Breast epithelium (tissue), 4 donors: ENCODE measurements around the gene MAP3K2. TPM values are rescaled to one million over a fixed set of nuclear protein-coding genes. Genes with fewer than 3 reads are reported as not detected.

Experiments
- DNase-seq, 2 donors: peaks; one replicate each; pipeline ENCODE4 v3.0.0-alpha.2; 2019; ENCODE audit warnings: low spot score in 2 of 2
- H3K27ac ChIP-seq, 2 donors: fragments of 200-600 bp; sonication (generic) in 1 of 2; one replicate each; pipeline ENCODE4 v1.5.1; 2016 to 2019; ENCODE audit warnings: mild to moderate bottlenecking in 1 of 2
- H3K27me3 ChIP-seq, 2 donors: fragments of 200-600 bp; sonication (generic) in 1 of 2; one replicate each; pipeline versions ENCODE4 v1.5.1 to v1.6.0; 2017 to 2019; ENCODE audit warnings: control low read depth in 1 of 2, mild to moderate bottlenecking in 1 of 2
- H3K36me3 ChIP-seq: fragments of 200-600 bp; one replicate; pipeline ENCODE4 v1.5.1; 2019
- H3K4me1 ChIP-seq, 2 donors: fragments of 200-600 bp; sonication (generic); one replicate each; pipeline ENCODE4 v1.5.1; 2016 to 2019; ENCODE audit warnings: control low read depth in 1 of 2
- H3K4me3 ChIP-seq, 3 donors: fragments of 200-600 bp; sonication (generic); 1 replicate in 2 of 3; 2 replicates in 1 of 3; pipeline ENCODE4 v1.5.1; 2016 to 2019; ENCODE audit warnings: mild to moderate bottlenecking in 3 of 3, moderate library complexity in 2 of 3
- H3K9me3 ChIP-seq, 2 donors: fragments of 200-600 bp; sonication (generic) in 1 of 2; one replicate each; pipeline ENCODE4 v1.5.1; 2016 to 2019; ENCODE audit warnings: control low read depth in 1 of 2
- POLR2A ChIP-seq: fragments of 450-650 bp; IDR thresholded peaks from one replicate; pipeline ENCODE4 v1.6.1; 2016; ENCODE audit warnings: antibody characterized with exemption, mild to moderate bottlenecking, moderate library complexity
- POLR2AphosphoS5 ChIP-seq, 3 donors: sonication (generic); formaldehyde crosslinking; IDR thresholded peaks; one replicate each; pipeline ENCODE4 v1.6.1; 2017; ENCODE audit warnings: antibody characterized with exemption in 3 of 3
- intact Hi-C: fragments of 100-400 bp; cut with DNase I; formaldehyde crosslinking; loops from one replicate; pipeline ENCODE4 v1.15.1; 2023; ENCODE audit warnings: low total_unique reads
- total RNA-seq, 3 donors: library from RNA; depleted of rRNA; stranded (reverse); fragments of >200 nt; gene quantifications; one replicate each; pipeline ENCODE4 v1.1.0, GENCODE V29; 2016
- TF ChIP-seq, protein P1 (sequence below), 3 donors: fragments of 450-650 bp; IDR thresholded peaks; one replicate each; pipeline ENCODE4 v1.5.1; 2016 to 2017; ENCODE audit warnings: antibody characterized with exemption in 3 of 3, mild to moderate bottlenecking in 3 of 3, moderate library complexity in 3 of 3

Gene MAP3K2
- total RNA-seq, 3 donors from 2014 or later, result 55.7 to 62.2 (median 58.4) TPM

DNA sequence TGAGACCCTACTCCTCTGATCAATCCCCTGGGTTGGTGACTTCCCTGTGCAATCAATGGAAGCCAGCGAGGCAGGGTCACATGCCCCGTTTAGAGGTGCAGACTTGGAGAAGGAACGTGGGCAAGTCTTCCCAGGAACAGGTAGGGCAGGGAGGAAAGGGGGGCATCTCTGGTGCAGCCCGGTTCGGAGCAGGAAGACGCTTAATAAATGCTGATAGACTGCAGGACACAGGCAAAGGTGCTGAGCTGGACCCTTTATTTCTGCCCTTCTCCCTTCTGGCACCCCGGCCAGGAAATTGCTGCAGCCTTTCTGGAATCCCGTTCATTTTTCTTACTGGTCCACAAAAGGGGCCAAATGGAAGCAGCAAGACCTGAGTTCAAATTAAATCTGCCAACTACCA lies 29.6 kb upstream of the MAP3K2 start:
- intact Hi-C loops, result no loop called here
- Histone ChIP-seq H3K27ac (no peak overlapping the region), H3K4me3 (no peak overlapping the region), H3K27me3 (peaks cover 4 to 6% of the 10 kb centered on the region in 2 donors), H3K9me3 (no peaks in the 10 kb centered on the region), H3K36me3 (no peaks in the 10 kb centered on the region), H3K4me1 (peaks cover 0 to 5% of the 10 kb centered on the region in 2 donors)
- TF ChIP-seq, protein P1, sequence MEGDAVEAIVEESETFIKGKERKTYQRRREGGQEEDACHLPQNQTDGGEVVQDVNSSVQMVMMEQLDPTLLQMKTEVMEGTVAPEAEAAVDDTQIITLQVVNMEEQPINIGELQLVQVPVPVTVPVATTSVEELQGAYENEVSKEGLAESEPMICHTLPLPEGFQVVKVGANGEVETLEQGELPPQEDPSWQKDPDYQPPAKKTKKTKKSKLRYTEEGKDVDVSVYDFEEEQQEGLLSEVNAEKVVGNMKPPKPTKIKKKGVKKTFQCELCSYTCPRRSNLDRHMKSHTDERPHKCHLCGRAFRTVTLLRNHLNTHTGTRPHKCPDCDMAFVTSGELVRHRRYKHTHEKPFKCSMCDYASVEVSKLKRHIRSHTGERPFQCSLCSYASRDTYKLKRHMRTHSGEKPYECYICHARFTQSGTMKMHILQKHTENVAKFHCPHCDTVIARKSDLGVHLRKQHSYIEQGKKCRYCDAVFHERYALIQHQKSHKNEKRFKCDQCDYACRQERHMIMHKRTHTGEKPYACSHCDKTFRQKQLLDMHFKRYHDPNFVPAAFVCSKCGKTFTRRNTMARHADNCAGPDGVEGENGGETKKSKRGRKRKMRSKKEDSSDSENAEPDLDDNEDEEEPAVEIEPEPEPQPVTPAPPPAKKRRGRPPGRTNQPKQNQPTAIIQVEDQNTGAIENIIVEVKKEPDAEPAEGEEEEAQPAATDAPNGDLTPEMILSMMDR (IDR thresholded peaks at IDR 0.05), result no peak
- TF ChIP-seq POLR2A (no peak), POLR2AphosphoS5 (IDR thresholded peaks at IDR 0.05) (no peak)
- DNase-seq, result no peak

DNA sequence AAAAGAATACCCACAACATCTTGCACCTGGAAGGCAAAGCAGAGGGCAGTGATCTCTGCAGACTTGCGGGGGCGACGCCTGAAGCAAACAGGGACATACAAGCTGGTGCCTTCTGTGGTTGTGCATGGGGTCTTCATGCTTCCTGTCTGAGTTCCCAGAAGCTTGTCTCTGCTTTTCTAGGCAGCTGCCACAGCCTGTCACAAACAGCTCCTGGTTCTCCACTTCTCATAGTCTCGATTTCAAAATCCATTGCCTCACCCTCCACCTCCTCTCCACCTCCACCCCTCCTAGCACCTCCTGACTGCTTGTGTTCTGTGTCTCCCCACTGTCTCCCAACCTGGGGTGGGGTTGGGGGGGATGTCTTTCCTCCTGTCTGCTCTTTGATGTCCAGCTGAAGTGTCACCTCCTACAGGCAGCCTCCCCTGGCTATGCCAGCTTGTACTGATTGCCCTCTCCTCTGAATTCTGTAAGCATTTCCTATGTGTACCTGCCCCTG lies 28.8 kb upstream of the MAP3K2 start:
- Histone ChIP-seq H3K27me3 (peaks cover 0 to 4% of the 10 kb centered on the region in 2 donors), H3K9me3 (no peaks in the 10 kb centered on the region), H3K36me3 (no peaks in the 10 kb centered on the region), H3K4me1 (peaks cover 0 to 5% of the 10 kb centered on the region in 2 donors), H3K4me3 (peak overlapping the region; percentile 35 to 69 (median 52)), H3K27ac (no peak overlapping the region)
- TF ChIP-seq POLR2A, result no peak
- TF ChIP-seq, protein P1 (IDR thresholded peaks at IDR 0.05), result no peak
- TF ChIP-seq POLR2AphosphoS5 (IDR thresholded peaks at IDR 0.05), result no peak
- no peak for DNase-seq
- intact Hi-C loops, result no loop called here

DNA sequence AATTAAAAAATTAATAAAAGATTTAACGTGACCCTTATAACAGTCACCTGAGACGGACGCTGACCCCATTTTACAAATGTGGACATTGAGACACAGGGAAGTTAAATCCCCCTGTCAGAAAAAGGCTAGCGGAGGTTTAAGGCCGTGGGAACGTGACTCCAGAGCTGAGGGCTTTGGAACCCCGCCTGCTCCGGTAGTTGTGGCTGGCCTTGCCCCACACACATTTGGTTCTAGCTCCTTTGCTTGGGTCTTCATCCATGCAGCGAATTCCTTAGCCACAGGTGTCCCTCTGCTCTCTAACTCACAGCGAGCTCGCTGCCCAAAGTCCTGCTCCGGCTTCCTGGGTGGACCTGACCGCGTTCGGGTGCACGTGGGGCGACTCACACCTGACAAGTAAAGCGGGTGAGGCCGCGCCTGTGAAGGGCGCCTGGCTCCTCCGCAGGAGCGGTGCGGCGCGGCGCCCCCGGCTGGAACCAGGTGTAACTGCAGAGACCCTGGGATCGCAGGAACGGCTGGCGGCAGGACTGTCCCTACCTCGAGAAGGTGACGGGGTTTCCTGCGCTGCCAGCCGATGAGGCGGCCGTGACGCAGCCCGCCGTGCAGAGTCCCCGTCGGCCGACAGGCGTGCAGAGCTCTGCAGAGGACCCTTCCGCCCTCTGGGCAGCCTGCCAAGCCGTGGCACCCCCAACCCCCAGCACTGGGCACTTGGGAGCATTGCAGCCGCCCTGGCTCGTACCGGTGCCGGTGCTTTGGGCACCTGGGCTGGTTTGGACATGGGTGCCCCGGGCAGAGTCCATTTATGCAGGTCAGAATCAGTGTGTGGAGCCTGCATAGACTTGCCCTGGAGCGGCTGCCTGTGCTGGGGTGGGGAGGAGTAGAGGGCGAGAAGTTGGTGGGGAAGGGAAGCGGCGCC lies 28.1 kb upstream of the MAP3K2 start:
- intact Hi-C loops, result no loop called here
- no peak overlapping the region for H3K27ac ChIP-seq
- H3K4me3 ChIP-seq, result peak overlapping the region; percentile 35 to 69 (median 52)
- H3K9me3 ChIP-seq, result no peaks in the 10 kb centered on the region
- no peak for TF ChIP-seq POLR2AphosphoS5 (IDR thresholded peaks at IDR 0.05)
- TF ChIP-seq, protein P1 (IDR thresholded peaks at IDR 0.05), result peak; percentile 47 to 68 (median 61)
- peaks cover 0 to 5% of the 10 kb centered on the region in 2 donors for H3K4me1 ChIP-seq
- H3K36me3 ChIP-seq, result no peaks in the 10 kb centered on the region
- H3K27me3 ChIP-seq, result peaks cover 0 to 4% of the 10 kb centered on the region in 2 donors
- peak; percentile 69 to 76 for DNase-seq

DNA sequence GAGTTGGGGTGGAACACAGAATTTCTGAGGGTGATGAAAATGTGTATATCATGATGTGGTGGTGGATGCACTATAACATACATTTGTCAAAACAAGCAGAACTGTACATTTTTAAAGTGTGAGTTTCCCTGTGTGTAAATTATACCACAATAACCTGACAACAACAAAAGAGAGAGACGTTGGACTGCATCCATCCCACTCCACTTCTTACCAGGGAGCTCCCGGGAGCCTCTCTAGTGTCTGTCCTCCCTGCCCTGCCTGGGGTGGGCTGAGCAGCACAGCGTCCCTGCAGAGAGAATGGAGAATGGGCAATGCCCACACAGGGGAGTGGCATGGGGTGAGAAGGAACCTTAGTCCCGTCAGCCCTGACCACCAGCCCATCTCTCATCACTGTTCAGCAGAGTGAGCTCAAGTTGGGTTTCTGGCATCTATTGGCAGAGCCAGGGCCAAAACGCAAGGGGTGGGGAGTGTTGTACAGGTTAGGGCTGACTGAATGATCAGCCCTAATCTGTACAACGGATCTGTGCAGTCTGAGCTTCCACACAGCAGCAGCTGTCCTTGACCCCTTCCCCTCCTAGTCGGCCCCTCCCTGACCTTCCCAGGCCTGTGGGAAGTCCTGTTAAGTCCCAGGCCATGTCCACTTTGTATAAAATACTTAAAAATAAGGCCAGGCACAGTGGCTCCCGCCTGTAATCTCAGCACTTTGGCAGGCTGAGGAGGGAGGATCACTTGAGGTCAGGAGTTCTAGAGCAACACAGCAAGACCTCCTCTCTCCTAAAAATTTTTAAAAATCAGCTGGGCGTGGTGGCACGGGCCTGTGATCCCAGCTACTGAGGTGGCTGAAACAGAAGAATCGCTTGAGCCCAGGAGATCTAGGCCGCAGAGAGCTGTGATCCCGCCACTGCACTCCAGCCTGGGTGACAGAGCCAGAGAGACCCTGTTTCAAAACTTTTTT lies 27.1 kb upstream of the MAP3K2 start:
- DNase-seq, result no peak
- Histone ChIP-seq H3K9me3 (no peaks in the 10 kb centered on the region), H3K4me1 (peaks cover 0 to 5% of the 10 kb centered on the region in 2 donors), H3K27ac (no peak overlapping the region), H3K4me3 (no peak overlapping the region), H3K27me3 (peaks cover 0 to 4% of the 10 kb centered on the region in 2 donors), H3K36me3 (no peaks in the 10 kb centered on the region)
- intact Hi-C loops, result no loop called here
- TF ChIP-seq POLR2AphosphoS5 (IDR thresholded peaks at IDR 0.05) (no peak), POLR2A (no peak)
- TF ChIP-seq, protein P1 (IDR thresholded peaks at IDR 0.05), result no peak
